SK-N-MC (cell line): ENCODE measurements around the gene TNPO1.

Experiments used
- DNase-seq: peaks from one replicate; pipeline ENCODE4 v3.0.0-alpha.2; 2011; ENCODE audit warnings: low read depth, low spot score
- H3K27ac ChIP-seq: fragments of 200-600 bp; sonication (generic); 2 replicates; pipeline ENCODE4 v1.5.1; 2016; ENCODE audit warnings: mixed run types
- H3K36me3 ChIP-seq: fragments of 200-600 bp; sonication (generic); 2 replicates; pipeline ENCODE4 v1.6.1; 2017; ENCODE audit warnings: antibody characterized with exemption, low read length, mixed read lengths; ENCODE audit not compliant: insufficient read depth
- H3K4me3 ChIP-seq: fragments of 200-600 bp; sonication (generic); 2 replicates; pipeline ENCODE4 v1.5.1; 2016
- H3K9ac ChIP-seq: fragments of 200-600 bp; sonication (generic); 2 replicates; pipeline ENCODE4 v1.8.0; 2017; ENCODE audit warnings: mixed run types, mixed read lengths; ENCODE audit not compliant: insufficient read length
- H3K9me3 ChIP-seq: fragments of 200-600 bp; sonication (generic); 2 replicates; pipeline ENCODE4 v1.6.1; 2017; ENCODE audit warnings: low read depth, mild to moderate bottlenecking, antibody characterized with exemption, low read length, moderate library complexity, mixed read lengths
- EZH2 ChIP-seq: fragments of 200-600 bp; sonication (generic); IDR thresholded peaks from one replicate; pipeline ENCODE4 v1.6.1; 2017; ENCODE audit warnings: antibody characterized with exemption
- FOXP2 ChIP-seq: optimal IDR thresholded peaks from 2 replicates; pipeline ENCODE3; 2011; ENCODE audit warnings: mild to moderate bottlenecking, moderate library complexity; ENCODE audit not compliant: insufficient read depth; ENCODE audit errors: extremely low read length, control extremely low read depth
- POLR2AphosphoS5 ChIP-seq: IDR thresholded peaks from 2 replicates; pipeline ENCODE4 v1.6.1; 2012; ENCODE audit warnings: mild to moderate bottlenecking, low read depth, low read length, borderline replicate concordance

Gene TNPO1

DNA sequence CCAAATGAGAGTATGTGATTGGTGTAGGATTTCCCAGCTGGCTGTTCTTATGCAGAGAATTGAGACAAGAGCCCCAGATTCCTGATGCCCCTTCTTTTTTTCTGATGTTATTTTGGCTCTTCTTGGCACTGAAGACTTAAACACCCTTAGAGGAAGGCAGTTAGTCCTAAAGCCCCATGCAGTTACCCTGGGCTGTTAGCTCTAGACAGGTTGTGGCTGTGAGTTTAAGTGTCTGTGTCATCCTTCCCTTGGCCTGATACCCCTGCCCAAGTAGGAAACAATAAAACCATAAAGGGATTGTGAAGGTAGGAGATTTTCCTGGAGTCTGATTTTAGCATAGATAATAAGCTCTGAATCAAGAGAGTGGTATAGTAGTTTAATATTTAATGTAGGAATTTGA is 13.2 kb downstream of the TNPO1 start:
- no peak for TF ChIP-seq FOXP2
- no peak for TF ChIP-seq POLR2AphosphoS5
- no peak for TF ChIP-seq EZH2
- H3K9me3 ChIP-seq = no peaks in the 10 kb centered on the region
- DNase-seq = no peak
- H3K36me3 ChIP-seq = no peaks in the 10 kb centered on the region
- H3K27ac ChIP-seq = no peak overlapping the region
- H3K4me3 ChIP-seq = no peak overlapping the region
- H3K9ac ChIP-seq = no peak overlapping the region

DNA sequence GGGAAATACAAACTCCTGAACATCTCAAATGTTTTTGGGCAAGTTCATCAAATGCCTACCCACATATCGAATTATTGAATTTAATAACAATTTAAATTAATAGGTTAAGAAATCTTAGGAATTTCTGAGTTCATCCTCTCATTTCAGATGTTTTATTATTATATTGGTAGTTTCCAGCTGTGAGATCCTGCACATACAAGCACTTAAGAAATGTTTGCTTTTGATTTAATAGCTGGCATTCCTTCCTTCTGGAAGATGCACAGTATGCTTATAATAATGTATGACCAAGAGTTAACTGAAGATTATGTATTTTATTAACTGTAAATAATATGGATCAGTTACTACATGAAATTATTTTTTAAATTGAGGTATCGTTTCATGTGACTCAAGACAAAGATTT is 13.9 kb downstream of the TNPO1 start:
- Histone ChIP-seq H3K27ac (0 out of 2 replicates have a peak overlapping the region, but pooled peaks have one; percentile 16), H3K9me3 (no peaks in the 10 kb centered on the region), H3K9ac (no peak overlapping the region), H3K36me3 (no peaks in the 10 kb centered on the region), H3K4me3 (peak overlapping the region; percentile 2; the same call in 1 of the 2 replicates)
- TF ChIP-seq FOXP2 = no peak
- no peak for TF ChIP-seq EZH2
- no peak for TF ChIP-seq POLR2AphosphoS5
- DNase-seq = no peak

DNA sequence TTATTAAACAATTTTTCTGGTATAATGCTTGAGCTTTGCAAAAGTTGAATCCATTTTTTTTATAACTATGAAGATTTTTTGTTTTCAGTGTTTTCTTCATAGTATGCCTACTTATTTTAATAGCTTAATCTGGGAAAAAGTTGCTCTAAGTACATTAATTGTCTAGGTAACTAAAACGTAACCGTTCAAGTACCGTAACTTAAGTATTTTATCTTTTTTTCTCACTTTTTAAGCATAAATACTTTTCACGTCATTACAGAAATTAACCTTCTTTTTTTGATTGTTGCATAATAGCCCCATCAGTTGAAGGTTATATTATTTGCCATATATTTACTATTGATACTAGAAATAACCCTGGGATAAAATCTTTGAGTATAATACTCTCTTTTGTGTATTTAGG is 15.2 kb downstream of the TNPO1 start:
- Histone ChIP-seq H3K9me3 (no peaks in the 10 kb centered on the region), H3K9ac (no peak overlapping the region)
- TF ChIP-seq POLR2AphosphoS5 (no peak), EZH2 (no peak), FOXP2 (no peak)

DNA sequence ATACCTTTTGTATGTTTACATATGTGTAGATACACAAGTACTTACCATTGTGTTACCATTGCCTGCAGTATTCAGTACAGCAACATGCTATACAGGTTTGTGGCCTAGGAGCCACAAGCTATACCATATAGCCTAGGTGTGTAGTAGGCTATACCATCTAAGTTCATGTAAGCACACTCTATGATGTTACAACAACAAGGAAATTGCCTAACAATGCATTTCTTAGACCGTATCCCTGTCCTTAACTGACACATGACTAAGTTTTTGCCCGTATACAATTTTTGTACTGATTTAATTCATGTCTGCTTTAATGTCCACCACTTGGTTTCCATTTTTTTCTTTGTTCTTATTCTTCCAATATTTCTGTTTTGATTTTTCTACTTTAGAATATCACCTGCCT is 18.5 kb downstream of the TNPO1 start:
- no peak overlapping the region for H3K4me3 ChIP-seq
- no peaks in the 10 kb centered on the region for H3K9me3 ChIP-seq
- TF ChIP-seq FOXP2 = no peak
- TF ChIP-seq EZH2 = no peak
- TF ChIP-seq POLR2AphosphoS5 = no peak
- no peak overlapping the region for H3K27ac ChIP-seq
- H3K9ac ChIP-seq = no peak overlapping the region
- no peak for DNase-seq
- no peaks in the 10 kb centered on the region for H3K36me3 ChIP-seq

More for the DNA sequence above, 15.2 kb downstream of the TNPO1 start:
- Histone ChIP-seq H3K4me3 (no peak overlapping the region), H3K36me3 (no peaks in the 10 kb centered on the region), H3K27ac (no peak overlapping the region)
- no peak for DNase-seq

DNA sequence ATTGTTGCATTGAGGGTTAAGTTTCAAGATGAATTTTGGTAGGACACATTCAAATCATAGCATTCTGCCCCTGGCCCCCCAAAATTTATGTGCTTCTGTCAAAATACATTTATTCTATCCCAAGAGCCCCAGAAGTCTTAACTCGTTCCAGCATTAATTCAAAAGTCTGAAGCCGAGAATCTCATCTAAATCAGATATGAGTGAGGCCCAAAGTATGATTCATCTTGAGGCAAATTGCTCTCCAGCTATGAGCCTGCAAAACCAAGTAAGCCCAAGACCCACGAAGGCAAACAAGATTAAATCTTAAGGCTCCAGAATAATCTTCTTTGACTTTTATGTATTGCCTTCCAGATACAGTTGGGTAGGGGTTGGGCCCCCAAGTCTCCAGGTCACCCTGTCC is 19.2 kb downstream of the TNPO1 start:
- Histone ChIP-seq H3K9me3 (no peaks in the 10 kb centered on the region; the same call in 1 of the 2 replicates), H3K36me3 (no peaks in the 10 kb centered on the region), H3K27ac (no peak overlapping the region), H3K4me3 (no peak overlapping the region), H3K9ac (no peak overlapping the region)
- no peak for DNase-seq
- TF ChIP-seq EZH2 (no peak), POLR2AphosphoS5 (no peak), FOXP2 (no peak)

DNA sequence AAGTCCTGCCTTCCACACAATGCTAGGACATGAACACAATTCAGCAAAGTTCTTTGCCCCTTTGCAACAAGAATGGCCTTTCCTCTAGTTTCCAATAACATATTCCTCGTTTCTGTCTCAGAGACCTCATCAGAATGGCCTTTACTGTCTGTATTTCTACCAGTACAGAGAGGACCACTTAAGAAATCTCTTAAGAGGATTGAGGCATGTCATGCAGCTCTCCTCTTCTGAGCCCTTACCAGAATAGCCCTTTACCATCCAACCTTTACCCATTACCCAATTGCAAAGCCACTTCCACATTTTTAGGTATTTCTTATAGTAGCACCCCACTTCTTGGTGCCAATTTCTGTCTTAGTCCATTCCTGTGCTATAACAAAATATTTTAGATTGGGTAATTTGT is 20.3 kb downstream of the TNPO1 start:
- Histone ChIP-seq H3K27ac (no peak overlapping the region), H3K9ac (no peak overlapping the region), H3K36me3 (no peaks in the 10 kb centered on the region), H3K9me3 (no peaks in the 10 kb centered on the region; the same call in 1 of the 2 replicates), H3K4me3 (no peak overlapping the region)
- DNase-seq = no peak
- TF ChIP-seq POLR2AphosphoS5 = no peak
- no peak for TF ChIP-seq FOXP2
- TF ChIP-seq EZH2 = no peak

DNA sequence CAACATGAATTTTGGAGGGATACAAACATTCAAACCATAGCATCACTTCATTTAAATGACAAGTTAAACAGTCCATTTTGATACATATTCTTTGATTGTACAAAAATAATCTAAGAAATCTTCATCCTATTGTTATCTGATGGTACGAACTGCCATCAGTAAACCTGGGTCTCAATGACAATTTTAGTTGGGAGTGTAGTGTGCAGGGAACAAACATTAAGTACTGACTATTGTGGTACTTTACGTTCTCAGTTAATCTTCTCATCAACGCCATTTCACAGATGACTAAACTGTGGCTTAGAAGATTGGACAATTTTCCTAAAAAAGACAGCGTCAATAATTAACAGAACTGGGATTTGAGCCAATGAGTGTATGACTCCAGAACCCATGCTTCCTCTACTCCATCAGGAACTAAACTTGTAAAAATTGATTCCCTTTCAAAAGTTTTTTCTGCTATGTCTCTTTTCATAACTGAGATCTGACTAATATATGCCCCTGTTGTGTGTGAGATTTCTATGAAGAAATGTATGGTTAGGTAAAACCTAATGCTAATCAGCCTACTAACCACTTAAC is 21.1 kb downstream of the TNPO1 start:
- no peak for TF ChIP-seq FOXP2
- TF ChIP-seq POLR2AphosphoS5 = no peak
- no peak for TF ChIP-seq EZH2
- H3K4me3 ChIP-seq = no peak overlapping the region
- H3K9me3 ChIP-seq = no peaks in the 10 kb centered on the region; the same call in 1 of the 2 replicates
- H3K27ac ChIP-seq = no peak overlapping the region
- no peak overlapping the region for H3K9ac ChIP-seq
- H3K36me3 ChIP-seq = no peaks in the 10 kb centered on the region
- DNase-seq = no peak

DNA sequence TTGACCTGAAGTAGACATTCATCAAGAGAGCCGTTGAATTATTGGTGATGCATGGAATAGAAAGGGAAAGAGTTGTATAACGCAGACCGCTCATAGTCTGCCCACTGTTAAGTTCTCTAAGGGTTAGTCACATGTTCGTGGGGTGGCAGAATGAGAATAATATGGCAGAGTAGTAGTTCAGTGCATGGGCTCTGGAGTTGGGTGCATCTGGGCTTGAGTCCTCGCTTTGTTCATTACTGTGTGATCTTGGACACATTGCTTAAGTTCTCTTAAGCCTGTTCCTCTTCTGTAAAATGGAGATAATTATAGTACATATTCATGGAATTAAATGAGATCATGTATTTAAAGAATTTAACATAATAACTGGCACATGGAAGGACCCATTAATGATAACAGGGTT is 23.6 kb downstream of the TNPO1 start:
- no peaks in the 10 kb centered on the region for H3K36me3 ChIP-seq
- no peak overlapping the region for H3K27ac ChIP-seq
- H3K4me3 ChIP-seq = no peak overlapping the region
- H3K9ac ChIP-seq = no peak overlapping the region
- TF ChIP-seq FOXP2 (no peak), EZH2 (no peak), POLR2AphosphoS5 (no peak)
- no peak for DNase-seq
- H3K9me3 ChIP-seq = no peaks in the 10 kb centered on the region; the same call in 1 of the 2 replicates
